Upper lobe of left lung (tissue), 6 donors: Measurements from ENCODE around the gene PLOD1. TPM values are rescaled to one million over a fixed set of nuclear protein-coding genes. Genes with fewer than 3 reads are reported as not detected.

ENCODE experiments used
- ATAC-seq, 2 donors: fragments of 200-7000 bp; cut with Tn5 transposase; one replicate each; pipeline ENCODE4 v1.9.1; 2022; ENCODE audit warnings: mild to moderate bottlenecking in 2 of 2, moderate library complexity in 2 of 2; ENCODE audit not compliant: low FRiP score in 2 of 2
- DNase-seq, 2 donors: peaks; one replicate each; pipeline ENCODE4 v3.0.0-alpha.2; 2019 to 2020
- H3K27ac ChIP-seq, 4 donors: fragments of 200-600 bp; sonication (generic); one replicate each; pipeline ENCODE4 v1.5.1; 2016 to 2019
- H3K27me3 ChIP-seq, 4 donors: fragments of 200-600 bp; sonication (generic); one replicate each; pipeline ENCODE4 v1.5.1; 2017 to 2019
- H3K36me3 ChIP-seq, 4 donors: fragments of 200-600 bp; sonication (generic); one replicate each; pipeline ENCODE4 v1.5.1; 2016 to 2019
- H3K4me1 ChIP-seq, 4 donors: fragments of 200-600 bp; sonication (generic); one replicate each; pipeline ENCODE4 v1.5.1; 2018 to 2019
- H3K4me3 ChIP-seq, 4 donors: fragments of 200-600 bp; sonication (generic); one replicate each; pipeline ENCODE4 v1.5.1; 2017 to 2019; ENCODE audit warnings: mild to moderate bottlenecking in 2 of 4, moderate library complexity in 1 of 4
- H3K9me3 ChIP-seq, 4 donors: fragments of 200-600 bp; sonication (generic); one replicate each; pipeline ENCODE4 v1.5.1; 2018 to 2019
- EP300 ChIP-seq, 4 donors: sonication (generic); formaldehyde crosslinking; IDR thresholded peaks; one replicate each; pipeline ENCODE4 v1.5.1; 2017; ENCODE audit warnings: antibody characterized with exemption in 4 of 4, control low read depth in 2 of 4
- POLR2A ChIP-seq, 4 donors: fragments of 450-650 bp; IDR thresholded peaks; one replicate each; pipeline ENCODE4 v1.5.1; 2016 to 2017; ENCODE audit warnings: antibody characterized with exemption in 4 of 4, mild to moderate bottlenecking in 2 of 4
- POLR2AphosphoS5 ChIP-seq, 2 donors: sonication (generic); formaldehyde crosslinking; IDR thresholded peaks; one replicate each; pipeline ENCODE4 v1.5.1; 2017; ENCODE audit warnings: antibody characterized with exemption in 2 of 2
- WGBS, 2 donors: methylation state at CpG; one replicate each; pipeline ENCODE4 v1.1.5; 2017 to 2018; 5-methylcytosine and 5-hydroxymethylcytosine counted together
- total RNA-seq, 6 donors: library from RNA; depleted of rRNA in 4 of 6; stranded (reverse); fragments of >200 nt in 4 of 6; gene quantifications; one replicate each; pipeline versions ENCODE4 v1.1.0 to v1.2.1, GENCODE V29; 2016 to 2021
- TF ChIP-seq, protein P1 (sequence below), 6 experiments: fragments of 450-650 bp in 4 of 6; fragments of 200-600 bp in 2 of 6; sonication (generic) in 2 of 6; IDR thresholded peaks; one replicate each; pipeline ENCODE4 v1.5.1; 2016 to 2019; ENCODE audit warnings: antibody characterized with exemption in 6 of 6
- donor health status: DM: no; HTN: no; CAD: no; lungs with moderate emphysema.
- donor health status: DM: no; HTN: yes; CAD: no; lungs with severe emphysema.

The PLOD1 gene
- 10 to 100 TPM; 31.4 to 99.0 (median 52.8) TPM for total RNA-seq

GRCh38 chr1:11934302-11935056 is at the start of gene PLOD1:
Gene PLOD1 (plus strand): TSS chr1:11934717. CDS start chr1:11934780, 63 bp downstream.
- 0% methylated on average over 9 to 25 of the region's 55 CpGs for WGBS, 2 donors
- Histone ChIP-seq H3K9me3 (no peaks in the 10 kb centered on the region), H3K27ac (peak within 1 kb of the TSS; percentile 76 to 93 (median 86)), H3K4me1 (peaks cover 41 to 54% (median 45%) of the 10 kb centered on the region in 4 donors), H3K36me3 (peaks cover 0 to 9% (median 2%) of the 10 kb centered on the region in 4 donors), H3K27me3 (no peaks in the 10 kb centered on the region), H3K4me3 (peak within 1 kb of the TSS; percentile 72 to 86 (median 76))
- DNase-seq: peak; percentile 93 to 98
- ATAC-seq: peak; percentile 96 to 99
- TF ChIP-seq POLR2A (IDR thresholded peaks at IDR 0.05) (peak in 2 of 4 donors; percentile 41 to 78), POLR2AphosphoS5 (IDR thresholded peaks at IDR 0.05) (peak; percentile 50 to 74), EP300 (IDR thresholded peaks at IDR 0.05) (no peak)
- TF ChIP-seq, protein P1, sequence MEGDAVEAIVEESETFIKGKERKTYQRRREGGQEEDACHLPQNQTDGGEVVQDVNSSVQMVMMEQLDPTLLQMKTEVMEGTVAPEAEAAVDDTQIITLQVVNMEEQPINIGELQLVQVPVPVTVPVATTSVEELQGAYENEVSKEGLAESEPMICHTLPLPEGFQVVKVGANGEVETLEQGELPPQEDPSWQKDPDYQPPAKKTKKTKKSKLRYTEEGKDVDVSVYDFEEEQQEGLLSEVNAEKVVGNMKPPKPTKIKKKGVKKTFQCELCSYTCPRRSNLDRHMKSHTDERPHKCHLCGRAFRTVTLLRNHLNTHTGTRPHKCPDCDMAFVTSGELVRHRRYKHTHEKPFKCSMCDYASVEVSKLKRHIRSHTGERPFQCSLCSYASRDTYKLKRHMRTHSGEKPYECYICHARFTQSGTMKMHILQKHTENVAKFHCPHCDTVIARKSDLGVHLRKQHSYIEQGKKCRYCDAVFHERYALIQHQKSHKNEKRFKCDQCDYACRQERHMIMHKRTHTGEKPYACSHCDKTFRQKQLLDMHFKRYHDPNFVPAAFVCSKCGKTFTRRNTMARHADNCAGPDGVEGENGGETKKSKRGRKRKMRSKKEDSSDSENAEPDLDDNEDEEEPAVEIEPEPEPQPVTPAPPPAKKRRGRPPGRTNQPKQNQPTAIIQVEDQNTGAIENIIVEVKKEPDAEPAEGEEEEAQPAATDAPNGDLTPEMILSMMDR (IDR thresholded peaks at IDR 0.05): no peak

GRCh38 chr1:11885916-11886315 is 48.6 kb upstream of the PLOD1 start:
- no peak for ATAC-seq
- no peaks in the 10 kb centered on the region for H3K36me3 ChIP-seq
- WGBS, 2 donors: 80% methylated on average over 6 of the region's 6 CpGs
- H3K27ac ChIP-seq: no peak overlapping the region
- H3K4me1 ChIP-seq: peaks cover 4 to 10% (median 7%) of the 10 kb centered on the region in 4 donors
- TF ChIP-seq, protein P1 (IDR thresholded peaks at IDR 0.05): no peak
- TF ChIP-seq EP300 (IDR thresholded peaks at IDR 0.05) (no peak), POLR2A (IDR thresholded peaks at IDR 0.05) (no peak), POLR2AphosphoS5 (IDR thresholded peaks at IDR 0.05) (no peak)
- no peak overlapping the region for H3K4me3 ChIP-seq
- no peak for DNase-seq
- no peaks in the 10 kb centered on the region for H3K27me3 ChIP-seq
- H3K9me3 ChIP-seq: no peaks in the 10 kb centered on the region

- Histone ChIP-seq H3K27ac (no peak overlapping the region), H3K36me3 (no peaks in the 10 kb centered on the region), H3K4me3 (no peak overlapping the region), H3K4me1 (peaks cover 0 to 7% (median 5%) of the 10 kb centered on the region in 4 donors), H3K9me3 (no peaks in the 10 kb centered on the region), H3K27me3 (no peaks in the 10 kb centered on the region)
- TF ChIP-seq POLR2A (IDR thresholded peaks at IDR 0.05): no peak
- DNase-seq (peak in 1 of 2 donors; percentile 71), ATAC-seq (peak in 1 of 2 donors; percentile 74)
- WGBS, 2 donors: 81 to 86% methylated on average over 17 to 19 of the region's 19 CpGs
Observed at GRCh38 chr1:11886986-11887665, 47.4 kb upstream of the PLOD1 start.

DNA sequence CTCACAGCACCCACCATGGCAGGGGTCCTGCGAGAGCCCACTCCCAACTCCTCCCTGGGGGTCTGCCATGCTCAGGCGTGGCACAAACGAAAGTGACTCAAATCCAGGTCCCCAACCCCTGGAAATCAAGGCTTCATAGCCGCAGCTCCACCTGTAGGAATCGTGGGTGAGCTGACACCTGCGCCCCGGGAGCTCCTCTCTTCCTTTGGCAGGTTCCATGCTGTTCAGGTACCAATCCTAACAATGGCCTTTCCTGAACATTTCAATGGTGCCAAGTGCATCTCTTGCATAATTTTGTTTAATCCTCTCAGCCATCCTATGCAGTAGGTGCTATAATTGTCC is 46.9 kb upstream of the PLOD1 start:
- no peak overlapping the region for H3K4me3 ChIP-seq
- DNase-seq (no peak), ATAC-seq (no peak)
- peaks cover 0 to 7% (median 5%) of the 10 kb centered on the region in 4 donors for H3K4me1 ChIP-seq
- H3K27ac ChIP-seq: no peak overlapping the region
- WGBS, 2 donors: 85 to 89% methylated on average over 7 of the region's 7 CpGs
- no peaks in the 10 kb centered on the region for H3K36me3 ChIP-seq
- TF ChIP-seq POLR2AphosphoS5 (IDR thresholded peaks at IDR 0.05) (no peak), POLR2A (IDR thresholded peaks at IDR 0.05) (no peak), EP300 (IDR thresholded peaks at IDR 0.05) (no peak)
- TF ChIP-seq, protein P1 (IDR thresholded peaks at IDR 0.05): no peak
- H3K9me3 ChIP-seq: no peaks in the 10 kb centered on the region
- H3K27me3 ChIP-seq: no peaks in the 10 kb centered on the region

DNA sequence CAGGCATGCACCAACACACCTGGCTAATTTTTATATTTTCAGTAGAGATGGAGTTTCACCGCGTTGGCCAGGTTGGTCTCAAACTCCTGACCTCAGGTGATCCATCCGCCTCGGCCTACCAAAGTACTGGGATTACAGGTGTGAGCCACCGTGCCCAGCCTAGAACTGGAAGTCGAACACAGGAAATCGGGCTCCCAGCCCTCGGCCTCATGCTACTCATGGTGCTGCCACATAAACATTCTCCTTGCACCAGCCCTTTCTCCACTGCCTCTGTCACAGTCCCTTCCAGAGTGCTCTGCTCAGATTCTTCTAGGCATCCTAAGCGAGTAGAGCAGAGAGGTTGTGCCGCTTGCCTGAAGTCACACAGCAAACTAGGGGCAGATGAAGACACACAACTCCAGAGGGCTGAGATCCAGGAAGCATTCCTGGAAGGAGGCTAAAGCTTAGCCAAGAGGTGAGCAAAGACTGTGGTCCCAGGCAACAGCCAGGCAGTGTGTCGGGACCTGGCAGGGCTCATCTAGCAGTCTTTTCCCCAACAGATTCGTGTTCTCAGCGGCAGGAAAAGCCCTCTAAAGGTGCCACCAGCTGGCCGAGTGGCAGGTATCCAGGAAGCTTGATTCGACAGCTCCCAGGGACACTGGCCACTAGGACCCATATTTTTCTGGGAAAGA is 46.2 kb upstream of the PLOD1 start:
- no peak overlapping the region for H3K27ac ChIP-seq
- TF ChIP-seq EP300 (IDR thresholded peaks at IDR 0.05) (no peak), POLR2AphosphoS5 (IDR thresholded peaks at IDR 0.05) (no peak), POLR2A (IDR thresholded peaks at IDR 0.05) (no peak)
- TF ChIP-seq, protein P1 (IDR thresholded peaks at IDR 0.05): no peak
- H3K36me3 ChIP-seq: no peaks in the 10 kb centered on the region
- H3K9me3 ChIP-seq: no peaks in the 10 kb centered on the region
- no peaks in the 10 kb centered on the region for H3K27me3 ChIP-seq
- no peak for DNase-seq
- no peak overlapping the region for H3K4me3 ChIP-seq
- no peaks in the 10 kb centered on the region for H3K4me1 ChIP-seq
- 74 to 92% methylated on average over 5 to 15 of the region's 15 CpGs for WGBS, 2 donors
- ATAC-seq: no peak
